Measurements from ENCODE around the gene EVA1B. TPM values are rescaled to one million over a fixed set of nuclear protein-coding genes. Genes with fewer than 3 reads are reported as not detected.

The EVA1B gene, protein sequence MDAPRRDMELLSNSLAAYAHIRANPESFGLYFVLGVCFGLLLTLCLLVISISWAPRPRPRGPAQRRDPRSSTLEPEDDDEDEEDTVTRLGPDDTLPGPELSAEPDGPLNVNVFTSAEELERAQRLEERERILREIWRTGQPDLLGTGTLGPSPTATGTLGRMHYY
- total RNA-seq, result 10 to 100 TPM; 13.9 to 14.2 TPM

DNA sequence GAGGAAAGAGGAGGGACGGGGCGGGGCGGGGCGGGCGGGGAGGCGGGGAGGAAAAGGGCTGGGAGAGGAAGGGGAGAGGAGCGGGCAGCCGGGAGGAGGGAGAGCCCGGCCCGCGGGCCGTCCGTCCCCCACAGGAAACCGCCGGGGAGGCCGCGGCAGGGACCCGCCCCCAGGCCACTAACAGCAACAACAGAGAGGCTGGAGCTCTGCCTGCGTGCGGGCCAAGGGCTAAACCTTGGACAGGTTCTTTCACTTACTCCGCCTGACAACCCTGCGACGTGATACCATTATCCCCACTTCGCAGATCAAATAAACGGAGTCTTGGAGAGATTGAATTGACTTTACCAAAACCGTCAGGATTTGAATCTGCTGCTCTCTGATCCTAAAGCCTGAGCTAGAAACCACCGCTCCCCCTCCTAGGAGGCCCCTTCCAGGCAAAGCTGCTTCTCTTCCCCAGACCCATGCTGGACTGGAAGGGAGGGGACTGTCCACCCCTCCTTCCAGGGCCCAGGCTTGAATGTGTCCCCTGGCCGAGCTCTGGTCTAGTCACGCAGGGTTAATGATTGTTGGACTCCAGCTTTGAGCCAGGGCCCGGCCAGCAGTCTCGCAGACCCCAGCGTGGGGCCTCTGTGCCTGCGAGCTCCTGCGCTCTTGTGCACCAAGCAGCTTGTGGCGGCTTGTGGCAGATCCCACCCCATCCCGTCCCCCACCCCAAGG lies at the start of gene EVA1B:
Gene EVA1B (minus strand): TSS at position 10 of the 717 bp plus-strand sequence. CDS start 608 bp downstream, outside the sequence.
- ChIA-PET POLR2A (interaction anchor here (0.5 to 1.8 kb wide), 3 partner anchors 17 to 73 kb away, joined by 3 to 8 read pairs (median 6); partner anchors contain the start of gene SH3D21), CTCF (interaction anchor here (0.9 to 1.4 kb wide), 7 partner anchors 19 to 175 kb away, joined by 3 to 4 read pairs (median 4); partner anchors contain the start of gene TRAPPC3)

DNA sequence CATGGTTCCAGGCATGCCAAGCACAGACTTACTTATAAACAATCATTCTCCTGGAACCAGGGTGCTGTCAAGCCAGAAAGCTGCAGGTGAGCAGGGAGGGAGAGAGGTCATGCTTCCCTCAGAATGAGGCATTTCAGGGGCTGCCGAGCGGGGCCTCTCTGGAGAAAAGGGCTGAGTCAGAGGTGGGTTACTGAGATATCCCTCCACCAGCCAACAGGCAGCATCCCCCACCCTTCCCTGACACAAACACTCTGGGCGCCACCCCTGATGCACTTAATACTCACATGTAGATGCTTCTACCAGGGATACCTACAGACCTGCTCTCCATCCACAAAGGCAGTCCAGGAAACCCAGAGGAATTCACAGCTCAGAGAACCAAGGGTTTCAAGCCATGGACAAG lies 49.2 kb upstream of the EVA1B start:
- ChIA-PET CTCF (interaction anchor here (0.6 kb wide), 2 partner anchors 20 to 621 kb away, joined by 3 to 4 read pairs; no protein-coding TSS in a partner anchor), POLR2A (interaction anchor here (0.6 kb wide), 1 partner anchor 36 kb away, joined by 4 read pairs; no protein-coding TSS in a partner anchor)

DNA sequence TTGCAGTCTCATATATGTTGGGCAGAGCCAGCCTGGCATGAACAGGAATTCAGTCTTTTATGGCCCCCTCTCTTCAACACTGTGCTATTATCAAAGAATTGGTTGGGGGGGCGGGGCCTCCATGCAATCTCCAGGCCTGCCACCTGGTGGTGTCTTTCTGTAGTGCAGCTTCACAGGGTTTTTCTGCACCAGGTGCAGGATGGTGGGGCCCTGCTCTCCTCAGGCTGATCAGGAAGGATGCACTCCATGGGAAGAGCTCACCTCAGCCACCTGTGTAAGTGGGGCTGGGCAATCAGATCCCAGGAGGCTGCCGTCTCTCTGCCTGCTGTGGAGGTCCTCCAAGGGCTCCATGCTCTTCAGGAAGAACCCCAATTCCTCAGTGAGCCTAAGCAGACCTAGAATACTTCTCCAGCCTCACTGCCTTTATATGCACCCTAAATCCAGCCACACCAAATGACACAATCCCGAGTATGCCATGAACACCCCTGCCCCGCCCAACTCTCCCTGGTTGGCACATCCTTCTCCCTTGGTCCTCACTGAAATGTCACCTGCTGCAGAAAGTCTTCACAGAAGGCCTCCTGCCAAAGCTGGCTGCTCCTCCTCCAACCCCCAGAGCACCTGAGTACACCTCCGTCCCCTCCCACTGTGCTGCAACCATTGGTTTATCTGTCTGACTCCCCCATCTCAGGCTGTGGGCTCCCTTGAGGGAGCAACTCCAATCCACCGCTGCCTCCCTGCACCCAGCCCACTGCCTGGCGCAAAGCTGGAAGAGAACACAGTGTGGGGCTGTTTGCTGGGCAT lies 45.8 kb upstream of the EVA1B start:
- ChIA-PET CTCF (interaction anchor here (0.7 to 2.5 kb wide), 16 partner anchors 12 to 270 kb away, joined by 3 to 10 read pairs (median 4); partner anchors contain the start of genes EVA1B, STK40 and TRAPPC3), POLR2A (no interaction called here)

- ChIA-PET POLR2A (no interaction called here), CTCF (interaction anchor here (0.7 to 2.9 kb wide), 11 partner anchors 10 to 218 kb away, joined by 3 to 11 read pairs (median 7); partner anchors contain the start of genes EVA1B and TRAPPC3)
These were observed 44.4 kb upstream of the EVA1B start for GRCh38 chr1:36367798-36368197.

- CTCF ChIA-PET, result interaction anchor here (0.7 to 2.9 kb wide), 10 partner anchors 11 to 217 kb away, joined by 3 to 11 read pairs (median 4); partner anchors contain the start of gene TRAPPC3
- POLR2A ChIA-PET, result interaction anchor here (1.5 kb wide), 1 partner anchor 19 kb away, joined by 4 read pairs; no protein-coding TSS in a partner anchor
These were observed 43.6 kb upstream of the EVA1B start for GRCh38 chr1:36367066-36367465.

GRCh38 chr1:36366091-36366661 lies 42.7 kb upstream of the EVA1B start:
- ChIA-PET CTCF (interaction anchor here (0.7 to 2.9 kb wide), 7 partner anchors 18 to 112 kb away, joined by 3 to 11 read pairs (median 3); no protein-coding TSS in a partner anchor), POLR2A (interaction anchor here (0.7 to 1.5 kb wide), 2 partner anchors 20 to 32 kb away, joined by 4 read pairs; no protein-coding TSS in a partner anchor)

- ChIA-PET CTCF (interaction anchor here (0.7 to 2.9 kb wide), 2 partner anchors 23 to 348 kb away, joined by 5 to 11 read pairs; no protein-coding TSS in a partner anchor), POLR2A (no interaction called here)
These were observed 41.9 kb upstream of the EVA1B start for GRCh38 chr1:36365381-36365780.

- CTCF ChIA-PET, result interaction anchor here (1.1 kb wide), 1 partner anchor 12 kb away, joined by 3 read pairs; no protein-coding TSS in a partner anchor
- POLR2A ChIA-PET, result no interaction called here
These were observed 36.6 kb upstream of the EVA1B start for GRCh38 chr1:36359911-36360550.

DNA sequence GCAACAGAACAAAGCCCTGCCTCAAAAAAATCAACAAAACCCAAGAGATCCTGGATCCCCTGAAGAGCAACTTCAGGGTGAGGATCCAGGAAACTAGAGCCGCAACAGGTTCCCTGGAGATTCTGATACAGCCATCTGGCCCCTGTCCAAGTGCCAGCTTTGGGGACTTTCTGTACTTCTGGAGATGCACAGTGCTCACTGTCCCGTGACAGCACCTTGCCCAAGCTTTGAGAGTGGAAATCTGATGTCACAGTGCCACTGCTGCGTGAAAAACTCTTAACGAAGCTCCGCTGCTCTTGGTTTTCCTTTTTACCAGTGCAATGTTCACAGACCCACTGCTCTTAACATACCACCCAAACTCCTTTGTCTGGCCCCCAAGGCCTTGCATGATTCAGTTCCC lies 35.9 kb upstream of the EVA1B start:
- POLR2A ChIA-PET, result no interaction called here
- CTCF ChIA-PET, result no interaction called here

DNA sequence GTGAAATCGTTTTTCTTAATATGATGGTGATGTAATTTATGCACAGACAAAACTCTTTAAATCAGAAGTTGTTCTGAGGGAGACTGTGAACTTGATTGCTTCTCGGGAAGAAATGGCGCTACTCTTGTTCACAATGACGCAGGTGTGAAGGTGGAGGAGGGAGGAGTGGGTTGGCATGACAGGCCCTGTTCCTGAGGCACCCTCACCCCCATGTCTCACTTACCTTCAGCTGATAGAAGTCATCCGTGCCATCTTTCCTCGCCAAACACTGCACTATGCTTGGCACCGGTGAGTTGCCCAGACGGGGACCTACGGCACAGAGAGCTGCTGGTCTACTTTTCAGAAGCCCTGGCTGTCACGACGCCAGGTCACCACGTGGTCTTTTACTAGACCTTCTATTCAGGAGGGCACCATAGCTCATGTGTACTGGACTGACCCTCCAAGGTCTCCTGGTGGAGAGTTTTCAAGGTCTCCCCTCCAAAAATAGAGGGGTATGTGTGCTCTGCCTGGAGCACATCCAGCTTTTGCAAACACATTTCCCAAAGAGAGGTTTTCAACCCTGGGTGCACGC lies 35.2 kb upstream of the EVA1B start:
- POLR2A ChIA-PET, result no interaction called here
- CTCF ChIA-PET, result interaction anchor here (0.6 to 3.6 kb wide), 2 partner anchors 11 to 79 kb away, joined by 4 to 10 read pairs; no protein-coding TSS in a partner anchor

- ChIA-PET CTCF (interaction anchor here (1.0 to 3.6 kb wide), 2 partner anchors 13 to 14 kb away, joined by 3 to 10 read pairs; no protein-coding TSS in a partner anchor), POLR2A (no interaction called here)
These were observed 32.4 kb upstream of the EVA1B start for GRCh38 chr1:36355811-36356210.

DNA sequence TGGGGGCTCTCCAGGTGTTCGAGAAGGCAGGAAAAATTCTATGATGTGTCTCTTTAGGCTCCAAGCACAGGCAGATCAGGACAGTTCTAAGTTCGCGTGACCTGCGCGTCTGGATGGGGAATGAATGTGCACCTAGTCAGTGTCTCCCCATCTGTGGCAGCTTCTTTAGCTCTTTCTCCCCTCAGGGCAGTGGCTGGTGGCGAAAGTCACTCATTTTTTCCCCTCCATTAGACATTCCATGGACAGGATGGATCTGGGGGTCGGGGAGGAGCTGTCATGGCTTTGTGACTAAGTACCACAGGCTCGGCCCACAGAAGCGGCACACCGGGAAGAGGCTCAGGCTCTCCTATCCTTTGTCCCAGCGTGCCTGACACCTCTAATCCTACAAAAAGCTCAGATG lies 31.0 kb upstream of the EVA1B start:
- ChIA-PET POLR2A (no interaction called here), CTCF (interaction anchor here (0.6 kb wide), 1 partner anchor 10 kb away, joined by 4 read pairs; no protein-coding TSS in a partner anchor)

DNA sequence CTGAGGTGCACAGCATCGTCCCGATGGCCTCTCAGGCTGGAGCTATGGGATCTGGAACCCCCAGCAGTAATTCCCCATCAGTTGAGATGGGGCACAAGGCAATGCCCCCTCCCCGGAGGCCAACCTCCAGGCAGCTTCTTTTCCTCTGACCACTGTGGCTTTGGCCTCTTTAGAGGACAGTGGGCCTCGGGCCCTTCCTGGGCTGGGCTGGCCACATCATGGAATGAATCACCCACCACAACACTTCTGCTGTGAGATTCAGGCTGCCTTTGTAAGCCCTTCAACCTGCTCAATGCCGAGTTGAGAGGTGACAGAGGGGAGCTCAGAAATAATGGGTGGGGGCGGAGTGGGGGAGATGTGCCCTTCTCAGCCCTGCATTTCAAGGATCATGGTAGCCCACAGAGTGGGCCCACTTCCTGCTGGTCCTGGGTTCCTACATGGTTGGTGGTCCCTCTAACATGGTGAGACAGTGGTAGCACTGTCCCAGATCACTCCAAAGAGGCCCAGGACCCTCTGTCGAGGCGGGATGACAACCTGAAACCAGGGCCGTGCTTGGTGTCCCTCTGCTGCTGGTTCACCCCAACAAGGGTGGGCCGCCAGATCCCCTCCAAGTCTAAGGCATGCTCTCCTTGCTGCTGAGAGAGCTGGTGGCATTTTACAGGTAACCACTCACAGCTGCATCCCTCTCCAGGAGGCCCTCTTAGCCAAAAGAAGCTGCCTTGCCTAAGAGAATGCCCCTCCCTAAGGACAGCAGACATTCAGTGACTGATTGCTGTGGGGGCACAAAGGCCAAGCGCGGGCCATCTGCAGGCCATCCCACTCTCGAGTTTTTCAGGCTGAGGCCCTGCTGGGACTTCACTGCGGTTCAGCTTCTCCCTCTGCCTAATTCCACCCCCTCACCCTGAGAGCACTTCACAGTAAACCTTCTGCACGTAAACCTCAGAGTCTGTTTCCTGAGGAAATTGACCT lies 29.7 kb upstream of the EVA1B start:
- CTCF ChIA-PET, result interaction anchor here (0.6 to 1.9 kb wide), 2 partner anchors 16 to 19 kb away, joined by 4 to 7 read pairs; no protein-coding TSS in a partner anchor
- POLR2A ChIA-PET, result no interaction called here

DNA sequence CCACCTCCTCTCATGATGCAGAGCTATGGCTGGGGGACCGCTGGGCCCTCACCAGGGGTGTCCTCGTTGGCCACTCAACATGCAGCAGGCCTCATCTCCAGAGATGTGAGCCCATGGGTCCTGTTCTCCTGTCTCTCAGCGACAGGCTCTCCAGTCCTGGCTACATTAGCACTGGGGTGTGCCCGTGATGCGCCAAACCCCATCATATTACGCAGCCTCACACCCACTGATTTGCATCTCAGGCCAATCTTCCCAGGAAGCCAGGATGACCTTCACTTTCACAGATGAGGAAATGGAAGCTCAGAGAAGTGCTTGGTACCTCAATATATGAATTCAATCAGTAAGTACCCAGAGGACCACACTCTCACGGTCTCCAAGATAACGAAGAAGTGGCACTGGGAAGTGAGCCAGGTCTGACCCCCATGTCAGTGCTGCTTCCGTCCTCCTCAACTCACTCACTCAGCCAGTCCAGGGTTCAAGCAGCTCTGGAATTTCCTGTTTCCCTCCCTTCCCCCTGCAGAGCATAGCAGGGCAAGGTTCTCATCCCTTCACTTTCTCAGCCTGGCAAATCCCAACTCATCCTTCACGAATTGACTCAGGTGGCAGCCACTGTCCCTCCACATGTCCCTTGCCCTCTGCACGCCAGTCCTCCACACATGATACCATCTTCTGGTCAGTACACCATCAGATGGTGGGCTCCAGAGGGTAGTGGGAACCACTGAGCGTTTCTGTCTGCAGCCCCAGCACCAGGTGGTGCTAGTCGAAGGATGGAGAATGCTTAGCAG lies 28.9 kb upstream of the EVA1B start:
- CTCF ChIA-PET, result interaction anchor here (0.6 to 1.9 kb wide), 2 partner anchors 16 to 20 kb away, joined by 4 to 7 read pairs; no protein-coding TSS in a partner anchor
- POLR2A ChIA-PET, result no interaction called here

DNA sequence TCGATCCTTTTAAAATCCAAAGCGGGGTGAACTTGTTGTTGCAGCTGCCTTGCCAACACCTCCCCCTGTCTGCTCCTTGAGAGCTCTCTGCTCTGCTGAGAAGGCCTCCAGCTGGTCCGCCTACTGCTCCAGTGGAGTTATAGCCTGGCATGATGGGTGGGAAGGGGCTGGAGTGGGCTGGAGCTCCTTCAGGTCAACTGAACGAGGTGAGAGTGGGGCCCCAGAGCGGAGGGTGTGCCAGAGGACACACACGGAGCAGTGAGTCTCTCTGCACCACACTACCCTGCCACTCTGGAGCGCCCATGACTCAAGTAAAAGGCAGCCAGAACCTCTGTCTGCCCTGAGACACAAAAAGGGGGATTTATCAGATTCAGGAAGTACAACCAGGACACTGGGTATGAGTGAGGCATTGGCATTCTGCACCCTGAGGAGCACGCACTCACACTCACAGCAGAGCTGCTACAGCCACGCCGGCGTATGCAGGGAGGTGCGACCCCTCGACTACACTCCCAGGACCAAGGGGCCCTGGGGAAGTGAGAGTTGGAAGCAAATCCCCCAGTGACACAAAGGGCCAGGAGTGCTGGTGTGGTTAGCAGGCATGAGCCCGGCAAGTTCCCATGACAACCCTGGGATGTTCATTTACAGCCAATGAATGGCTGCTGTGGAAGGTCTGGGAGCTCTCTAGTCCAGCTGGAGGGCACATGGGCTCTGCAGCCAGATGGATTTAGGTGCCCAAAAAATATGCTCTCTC lies 28.0 kb upstream of the EVA1B start:
- ChIA-PET POLR2A (no interaction called here), CTCF (interaction anchor here (1.0 to 1.1 kb wide), 2 partner anchors 18 to 66 kb away, joined by 4 to 5 read pairs; no protein-coding TSS in a partner anchor)

Data from activated CD8-positive, alpha-beta memory T cell treated with anti-CD3 and anti-CD28 coated beads for 36 hours (primary cell).